Transverse colon (tissue), 4 donors: ENCODE measurements around the gene PACC1. TPM values are rescaled to one million over a fixed set of nuclear protein-coding genes. Genes with fewer than 3 reads are reported as not detected.

ENCODE experiments used
- DNase-seq: peaks from one replicate; pipeline ENCODE4 v3.0.0-alpha.2; 2019
- H3K27ac ChIP-seq, 4 donors: fragments of 200-600 bp; sonication (generic); 2 replicates each; pipeline ENCODE4 v1.5.1; 2016 to 2018; ENCODE audit warnings: inconsistent platforms in 4 of 4
- H3K27me3 ChIP-seq: fragments of 200-600 bp; sonication (generic); 2 replicates; pipeline ENCODE4 v1.5.1; 2017; ENCODE audit warnings: inconsistent platforms
- H3K36me3 ChIP-seq, 4 donors: fragments of 200-600 bp; sonication (generic); 2 replicates each; pipeline ENCODE4 v1.5.1; 2017 to 2019; ENCODE audit warnings: inconsistent platforms in 4 of 4
- H3K4me1 ChIP-seq, 4 donors: fragments of 200-600 bp; sonication (generic); 2 replicates each; pipeline ENCODE4 v1.5.1; 2017 to 2020; ENCODE audit warnings: inconsistent platforms in 4 of 4
- H3K4me3 ChIP-seq, 4 donors: fragments of 200-600 bp; sonication (generic); 1 replicate in 1 of 4; 2 replicates in 3 of 4; pipeline versions ENCODE4 v1.5.1 to v1.6.1; 2017 to 2019; ENCODE audit warnings: inconsistent platforms in 4 of 4
- H3K9me3 ChIP-seq, 2 donors: fragments of 200-600 bp; sonication (generic); 2 replicates each; pipeline ENCODE4 v1.5.1; 2017 to 2019; ENCODE audit warnings: inconsistent platforms in 2 of 2
- EP300 ChIP-seq: sonication (generic); formaldehyde crosslinking; IDR thresholded peaks from one replicate; pipeline ENCODE4 v1.6.1; 2017; ENCODE audit warnings: antibody characterized with exemption, low read depth
- POLR2A ChIP-seq: fragments of 450-650 bp; IDR thresholded peaks from one replicate; pipeline ENCODE4 v1.6.1; 2016; ENCODE audit warnings: antibody characterized with exemption, mild to moderate bottlenecking, moderate library complexity
- POLR2AphosphoS5 ChIP-seq, 3 donors: sonication (generic); formaldehyde crosslinking; IDR thresholded peaks; one replicate each; pipeline ENCODE4 v1.6.1; 2016; ENCODE audit warnings: antibody characterized with exemption in 3 of 3
- WGBS, 2 donors: methylation state at CpG; one replicate each; pipeline ENCODE4 v1.1.5; 2018; ENCODE audit warnings: low coverage in 1 of 2; 5-methylcytosine and 5-hydroxymethylcytosine counted together
- in situ Hi-C, 4 donors: fragments of 200-750 bp; cut with MboI; loops; one replicate each; pipeline versions ENCODE4 v1.15.0 to v1.15.1; 2017; ENCODE audit warnings: low sequenced_read_pairs in 3 of 4, low pct_ligation_motif_present in 1 of 4, low pct_unique_long_range_greater_than_20kb in 1 of 4
- intact Hi-C: fragments of 100-400 bp; cut with DNase I; formaldehyde crosslinking; loops from one replicate; pipeline ENCODE4 v1.15.1; 2023; ENCODE audit warnings: low total_unique reads
- total RNA-seq, 4 donors: library from RNA; depleted of rRNA; stranded (reverse); fragments of >200 nt; gene quantifications; one replicate each; pipeline ENCODE4 v1.1.0, GENCODE V29; 2016
- TF ChIP-seq, protein P1 (sequence below), 5 experiments: fragments of 200-600 bp in 3 of 5; fragments of 450-650 bp in 2 of 5; sonication (generic) in 3 of 5; IDR thresholded peaks; 1 replicate in 2 of 5; 2 replicates in 3 of 5; pipeline ENCODE4 v1.5.1; 2016 to 2017; ENCODE audit warnings: antibody characterized with exemption in 5 of 5, inconsistent platforms in 3 of 5, mild to moderate bottlenecking in 2 of 5, moderate library complexity in 1 of 5

The PACC1 gene
- total RNA-seq, 4 donors from 2014 or later: 2.6 to 4.6 (median 2.7) TPM; not detected in 1

DNA sequence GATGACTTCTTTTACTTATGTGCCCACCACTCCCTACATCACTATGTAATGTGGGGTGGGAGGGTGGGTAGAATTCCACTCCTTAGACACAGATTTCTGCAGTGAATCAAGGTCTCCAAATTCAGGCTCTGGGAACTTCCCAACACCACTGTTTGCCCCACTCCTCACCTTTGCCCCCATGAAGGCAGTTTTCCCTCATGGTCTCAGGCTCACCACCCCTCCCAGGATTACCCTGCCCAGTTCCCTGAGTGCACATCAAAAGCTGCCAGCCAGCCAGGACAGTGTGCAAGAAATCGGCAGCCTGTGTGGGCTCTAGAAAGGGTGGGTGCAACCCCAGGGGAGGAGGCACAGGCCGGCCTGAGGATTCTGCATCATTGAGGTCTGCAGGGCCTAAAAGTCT, 32.8 kb upstream of the PACC1 start:
- WGBS, 2 donors: 82% methylated on average over 2 of the region's 2 CpGs; no CpG with 5 or more reads in 1 of the 2 donors
- Histone ChIP-seq H3K27ac (no peak overlapping the region), H3K27me3 (no peaks in the 10 kb centered on the region), H3K9me3 (no peaks in the 10 kb centered on the region), H3K4me1 (peaks cover 0 to 1% (median 0%) of the 10 kb centered on the region in 4 donors), H3K4me3 (no peak overlapping the region), H3K36me3 (peaks cover 0 to 4% (median 0%) of the 10 kb centered on the region in 4 donors)
- no peak for DNase-seq
- TF ChIP-seq POLR2A: no peak
- TF ChIP-seq, protein P1, sequence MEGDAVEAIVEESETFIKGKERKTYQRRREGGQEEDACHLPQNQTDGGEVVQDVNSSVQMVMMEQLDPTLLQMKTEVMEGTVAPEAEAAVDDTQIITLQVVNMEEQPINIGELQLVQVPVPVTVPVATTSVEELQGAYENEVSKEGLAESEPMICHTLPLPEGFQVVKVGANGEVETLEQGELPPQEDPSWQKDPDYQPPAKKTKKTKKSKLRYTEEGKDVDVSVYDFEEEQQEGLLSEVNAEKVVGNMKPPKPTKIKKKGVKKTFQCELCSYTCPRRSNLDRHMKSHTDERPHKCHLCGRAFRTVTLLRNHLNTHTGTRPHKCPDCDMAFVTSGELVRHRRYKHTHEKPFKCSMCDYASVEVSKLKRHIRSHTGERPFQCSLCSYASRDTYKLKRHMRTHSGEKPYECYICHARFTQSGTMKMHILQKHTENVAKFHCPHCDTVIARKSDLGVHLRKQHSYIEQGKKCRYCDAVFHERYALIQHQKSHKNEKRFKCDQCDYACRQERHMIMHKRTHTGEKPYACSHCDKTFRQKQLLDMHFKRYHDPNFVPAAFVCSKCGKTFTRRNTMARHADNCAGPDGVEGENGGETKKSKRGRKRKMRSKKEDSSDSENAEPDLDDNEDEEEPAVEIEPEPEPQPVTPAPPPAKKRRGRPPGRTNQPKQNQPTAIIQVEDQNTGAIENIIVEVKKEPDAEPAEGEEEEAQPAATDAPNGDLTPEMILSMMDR (IDR thresholded peaks at IDR 0.05): no peak
- no peak for TF ChIP-seq POLR2AphosphoS5 (IDR thresholded peaks at IDR 0.05)
- in situ Hi-C loops: loop anchor here in 1 of 4 donors (25.0 kb wide), 1 partner anchor 760 kb away; the partner anchor contains the start of gene NEK2
- intact Hi-C loops: no loop called here

DNA sequence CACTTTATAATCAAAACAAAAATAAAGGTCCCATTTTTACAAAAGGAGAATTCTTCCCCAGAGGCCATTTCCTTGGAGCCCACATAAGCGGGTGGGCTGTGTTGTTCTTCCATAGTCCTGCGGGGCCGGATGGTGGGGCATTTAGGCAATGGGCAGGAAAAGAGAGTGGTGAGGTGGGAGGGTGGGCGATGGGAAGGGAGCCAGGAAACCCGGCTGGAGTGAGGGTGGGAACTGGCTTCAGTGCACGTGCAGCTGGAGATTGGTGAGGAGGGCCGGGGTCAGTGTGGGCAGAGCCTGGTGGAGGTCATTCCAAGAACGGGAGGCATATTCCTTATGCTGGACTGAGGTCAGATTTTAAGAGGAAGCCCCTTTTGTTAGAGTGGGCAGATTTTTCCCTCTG, 31.6 kb upstream of the PACC1 start:
- no peak overlapping the region for H3K27ac ChIP-seq
- no peaks in the 10 kb centered on the region for H3K27me3 ChIP-seq
- H3K36me3 ChIP-seq: peaks cover 0 to 4% (median 0%) of the 10 kb centered on the region in 4 donors
- no peak overlapping the region for H3K4me3 ChIP-seq
- WGBS, 2 donors: 84 to 86% methylated on average over 5 to 8 of the region's 8 CpGs
- in situ Hi-C loops: loop anchor here in 1 of 4 donors (25.0 kb wide), 1 partner anchor 759 kb away; the partner anchor contains the start of gene NEK2
- TF ChIP-seq, protein P1 (IDR thresholded peaks at IDR 0.05): no peak
- TF ChIP-seq POLR2AphosphoS5 (IDR thresholded peaks at IDR 0.05): no peak
- no peak for TF ChIP-seq POLR2A
- TF ChIP-seq EP300: no peak
- no peaks in the 10 kb centered on the region for H3K9me3 ChIP-seq
- H3K4me1 ChIP-seq: no peaks in the 10 kb centered on the region
- intact Hi-C loops: no loop called here
- DNase-seq: no peak

DNA sequence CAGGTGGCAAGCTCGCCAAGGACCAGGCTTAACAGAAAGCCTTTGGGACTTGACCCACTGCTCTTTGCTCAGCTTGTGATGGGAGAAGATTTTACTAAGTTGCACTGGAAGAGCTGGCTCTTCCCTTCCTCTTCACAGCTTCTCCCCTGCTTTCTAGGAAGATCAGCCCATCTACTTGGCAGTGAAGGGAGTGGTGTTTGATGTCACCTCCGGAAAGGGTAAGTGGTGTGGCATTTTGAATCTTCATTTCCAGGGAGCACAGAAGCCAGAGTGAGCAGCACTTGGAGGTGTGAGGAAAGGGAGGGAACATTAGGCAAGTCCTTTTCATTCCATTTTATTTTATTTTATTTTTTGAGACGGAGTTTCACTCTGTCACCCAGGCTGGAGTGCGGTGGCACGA, 27.7 kb upstream of the PACC1 start:
- TF ChIP-seq POLR2AphosphoS5 (IDR thresholded peaks at IDR 0.05): no peak
- no peak for TF ChIP-seq EP300
- TF ChIP-seq, protein P1 (IDR thresholded peaks at IDR 0.05): no peak
- Histone ChIP-seq H3K9me3 (no peaks in the 10 kb centered on the region), H3K4me3 (no peak overlapping the region), H3K27me3 (no peaks in the 10 kb centered on the region), H3K4me1 (no peaks in the 10 kb centered on the region), H3K36me3 (peaks cover 0 to 4% (median 0%) of the 10 kb centered on the region in 4 donors), H3K27ac (no peak overlapping the region)
- in situ Hi-C loops: loop anchor here in 1 of 4 donors (25.0 kb wide), 1 partner anchor 755 kb away; the partner anchor contains the start of gene NEK2
- intact Hi-C loops: no loop called here
- DNase-seq: no peak
- WGBS, 2 donors: 96 to 100% methylated on average over 4 to 5 of the region's 5 CpGs

DNA sequence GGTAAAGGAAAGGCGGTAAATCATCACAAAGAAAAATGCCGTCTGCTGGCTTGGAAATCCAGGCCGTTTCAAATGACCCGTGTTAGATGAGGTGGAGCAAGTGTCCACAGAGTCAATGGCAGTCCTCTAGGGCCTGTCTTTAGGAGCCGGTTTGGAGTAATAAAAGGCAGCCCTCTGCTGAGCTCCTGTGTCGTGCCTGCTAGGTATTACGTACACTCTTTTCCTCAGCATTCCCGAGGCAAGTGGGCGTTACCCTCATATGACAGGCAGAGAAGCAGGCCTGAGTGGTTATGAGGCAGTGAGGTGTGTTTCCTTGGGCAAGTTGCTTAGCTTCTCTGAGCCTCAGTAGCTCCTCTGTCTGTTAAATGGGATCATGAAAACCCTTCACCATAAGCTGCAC, 25.7 kb upstream of the PACC1 start:
- H3K36me3 ChIP-seq: no peaks in the 10 kb centered on the region
- in situ Hi-C loops: loop anchor here in 1 of 4 donors (25.0 kb wide), 1 partner anchor 753 kb away; the partner anchor contains the start of gene NEK2
- WGBS, 2 donors: 68 to 88% methylated on average over 7 to 9 of the region's 9 CpGs
- TF ChIP-seq EP300: no peak
- TF ChIP-seq POLR2AphosphoS5 (IDR thresholded peaks at IDR 0.05): no peak
- no peak for TF ChIP-seq POLR2A
- TF ChIP-seq, protein P1 (IDR thresholded peaks at IDR 0.05): no peak
- H3K9me3 ChIP-seq: no peaks in the 10 kb centered on the region
- intact Hi-C loops: no loop called here
- H3K4me3 ChIP-seq: no peak overlapping the region
- H3K27me3 ChIP-seq: no peaks in the 10 kb centered on the region
- no peak overlapping the region for H3K27ac ChIP-seq
- no peak for DNase-seq
- no peaks in the 10 kb centered on the region for H3K4me1 ChIP-seq
